H1 (cell line): ENCODE measurements around the gene VMP1. TPM values are rescaled to one million over a fixed set of nuclear protein-coding genes. Genes with fewer than 3 reads are reported as not detected.

Experiments
- CTCF ChIA-PET: fragments of 300-600 bp; sonication (Branson Sonifier 250); formaldehyde crosslinking; loops from one replicate; lab custom pipeline; 2021; ENCODE audit not compliant: partially characterized antibody; lab: Charles Lee
- POLR2A ChIA-PET: fragments of 300-600 bp; sonication (Branson Sonifier 250); formaldehyde crosslinking; loops from one replicate; lab custom pipeline; 2021; ENCODE audit warnings: inconsistent platforms; ENCODE audit not compliant: partially characterized antibody; lab: Charles Lee
- DNase-seq, 2 experiments: peaks; one replicate each; pipeline versions ENCODE4 v3.0.0 to v3.0.0-alpha.2; 2010 to 2022; ENCODE audit warnings: low spot score in 2 of 2, low read depth in 1 of 2, mixed read lengths in 1 of 2
- FAIRE-seq: peaks from 2 replicates; lab custom pipeline; 2011; peaks lifted over from hg19 to GRCh38; lab: Jason Lieb, UNC
- H2AFZ ChIP-seq: 2 replicates; pipeline ENCODE4 v1.8.1; 2012; ENCODE audit warnings: low read length, inconsistent platforms
- H2AK5ac ChIP-seq: 2 replicates; pipeline ENCODE4 v1.6.1; 2013; ENCODE audit warnings: low read depth, low read length
- H2BK120ac ChIP-seq: replicated peaks from 2 replicates; pipeline ENCODE3; 2013; ENCODE audit warnings: low read depth, low read length, inconsistent platforms
- H2BK12ac ChIP-seq: 2 replicates; pipeline ENCODE4 v1.6.1; 2013; ENCODE audit warnings: low read depth, low read length
- H2BK15ac ChIP-seq: 2 replicates; pipeline ENCODE4 v1.6.1; 2013; ENCODE audit warnings: low read length
- H2BK20ac ChIP-seq: 2 replicates; pipeline ENCODE4 v1.6.1; 2013; ENCODE audit warnings: low read length
- H2BK5ac ChIP-seq: 2 replicates; pipeline ENCODE4 v1.6.1; 2013; ENCODE audit warnings: low read depth, low read length
- H3K14ac ChIP-seq: 2 replicates; pipeline ENCODE4 v1.6.1; 2013; ENCODE audit warnings: inconsistent platforms; ENCODE audit not compliant: insufficient read length
- H3K18ac ChIP-seq: 2 replicates; pipeline ENCODE4 v1.6.1; 2013; ENCODE audit warnings: low read length; ENCODE audit errors: extremely low read depth
- H3K23ac ChIP-seq: 2 replicates; pipeline ENCODE4 v1.6.1; 2013; ENCODE audit warnings: inconsistent platforms; ENCODE audit not compliant: insufficient read length
- H3K23me2 ChIP-seq: 2 replicates; pipeline ENCODE4 v1.6.1; 2013; ENCODE audit warnings: low read depth, low read length
- H3K27ac ChIP-seq: 2 replicates; pipeline ENCODE4 v1.6.1; 2011; ENCODE audit warnings: low read depth, low read length, inconsistent platforms
- H3K27me3 ChIP-seq, 4 experiments: replicated peaks in 1 of 4; 1 replicate in 1 of 4; 2 replicates in 3 of 4; pipeline versions ENCODE4 v1.6.1 to v1.8.1; 2011 to 2013; ENCODE audit warnings: low read length in 3 of 4, mild to moderate bottlenecking in 3 of 4, inconsistent platforms in 2 of 4, mixed read lengths in 2 of 4, moderate library complexity in 1 of 4; ENCODE audit not compliant: control insufficient read depth in 3 of 4, insufficient read depth in 3 of 4; ENCODE audit errors: extremely low read depth in 1 of 4
- H3K36me3 ChIP-seq, 4 experiments: 2 replicates each; pipeline versions ENCODE4 v1.6.1 to v1.8.1; 2011 to 2013; ENCODE audit warnings: mild to moderate bottlenecking in 4 of 4, low read length in 3 of 4, moderate library complexity in 2 of 4, control low read depth in 1 of 4, inconsistent platforms in 1 of 4; ENCODE audit not compliant: insufficient read depth in 4 of 4, control insufficient read depth in 2 of 4
- H3K4ac ChIP-seq: replicated peaks from 2 replicates; pipeline ENCODE3; 2013; ENCODE audit warnings: low read length, low read depth, mixed read lengths, inconsistent platforms; ENCODE audit not compliant: insufficient read length
- H3K4me1 ChIP-seq, 4 experiments: replicated peaks in 1 of 4; 1 replicate in 1 of 4; 2 replicates in 3 of 4; pipeline versions ENCODE4 v1.6.1 to v1.8.1; 2011 to 2013; ENCODE audit warnings: low read length in 3 of 4, inconsistent platforms in 2 of 4, mixed read lengths in 1 of 4; ENCODE audit not compliant: insufficient read depth in 4 of 4, control insufficient read depth in 3 of 4
- H3K4me2 ChIP-seq, 2 experiments: 2 replicates each; pipeline versions ENCODE4 v1.6.1 to v1.8.1; 2011 to 2013; ENCODE audit warnings: low read depth in 2 of 2, low read length in 2 of 2, control low read depth in 1 of 2, inconsistent platforms in 1 of 2, mild to moderate bottlenecking in 1 of 2; ENCODE audit not compliant: insufficient read depth in 1 of 2
- H3K4me3 ChIP-seq, 4 experiments: fragments of 200-600, 300-600 bp in 1 of 4; sonication (generic), shearing (Covaris generic), sonication (Bioruptor Twin) in 1 of 4; 2 replicates each; pipeline versions ENCODE4 v1.5.1 to v1.8.1; 2011 to 2016; ENCODE audit warnings: low read length in 4 of 4, low read depth in 3 of 4, control low read depth in 2 of 4, inconsistent platforms in 2 of 4, mild to moderate bottlenecking in 2 of 4, mixed read lengths in 1 of 4, moderate library complexity in 1 of 4; ENCODE audit not compliant: insufficient read depth in 2 of 4; ENCODE audit errors: extremely low read depth in 1 of 4
- H3K56ac ChIP-seq: replicated peaks from 2 replicates; pipeline ENCODE3; 2013; ENCODE audit warnings: low read depth, mild to moderate bottlenecking, mixed read lengths, low read length, inconsistent platforms; ENCODE audit not compliant: insufficient read length
- H3K79me1 ChIP-seq: 2 replicates; pipeline ENCODE4 v1.6.1; 2013; ENCODE audit warnings: low read depth, low read length, control low read depth
- H3K79me2 ChIP-seq, 2 experiments: 2 replicates each; pipeline versions ENCODE4 v1.6.1 to v1.8.1; 2012 to 2013; ENCODE audit warnings: low read length in 2 of 2, mild to moderate bottlenecking in 2 of 2, inconsistent platforms in 1 of 2; ENCODE audit not compliant: insufficient read depth in 2 of 2, control insufficient read depth in 1 of 2
- H3K9ac ChIP-seq, 4 experiments: replicated peaks in 1 of 4; 1 replicate in 1 of 4; 2 replicates in 3 of 4; pipeline versions ENCODE4 v1.6.1 to v1.8.1; 2011 to 2013; ENCODE audit warnings: low read depth in 3 of 4, low read length in 3 of 4, control low read depth in 2 of 4, mild to moderate bottlenecking in 2 of 4, moderate library complexity in 2 of 4, inconsistent platforms in 1 of 4; ENCODE audit errors: extremely low read depth in 1 of 4
- H3K9me3 ChIP-seq, 2 experiments: 2 replicates each; pipeline versions ENCODE4 v1.6.1 to v1.8.1; 2012 to 2013; ENCODE audit warnings: mild to moderate bottlenecking in 2 of 2, moderate library complexity in 2 of 2, control low read depth in 1 of 2, inconsistent platforms in 1 of 2, low read depth in 1 of 2, low read length in 1 of 2, mixed read lengths in 1 of 2; ENCODE audit not compliant: insufficient read depth in 2 of 2
- H4K20me1 ChIP-seq, 2 experiments: replicated peaks in 1 of 2; 2 replicates each; pipeline versions ENCODE3 to v1.8.1; 2011 to 2013; ENCODE audit warnings: inconsistent platforms in 2 of 2, low read length in 2 of 2, mild to moderate bottlenecking in 1 of 2; ENCODE audit not compliant: insufficient read depth in 2 of 2, control insufficient read depth in 1 of 2
- H4K5ac ChIP-seq: 2 replicates; pipeline ENCODE4 v1.6.1; 2013; ENCODE audit warnings: low read length, low read depth, mixed read lengths, inconsistent platforms; ENCODE audit not compliant: insufficient read length
- H4K8ac ChIP-seq: 2 replicates; pipeline ENCODE4 v1.8.0; 2013; ENCODE audit warnings: mild to moderate bottlenecking, moderate library complexity, low read length, inconsistent platforms; ENCODE audit not compliant: insufficient read depth; ENCODE audit errors: extremely low read depth
- H4K91ac ChIP-seq: replicated peaks from 2 replicates; pipeline ENCODE3; 2013; ENCODE audit warnings: low read length, mixed read lengths, inconsistent platforms; ENCODE audit not compliant: insufficient read length
- CHD2 ChIP-seq: IDR thresholded peaks from 2 replicates; pipeline ENCODE4 v1.6.1; 2012; ENCODE audit warnings: low read length, improper control_type of control experiment
- EP300 ChIP-seq, 2 experiments: IDR thresholded peaks; 1 replicate in 1 of 2; 2 replicates in 1 of 2; pipeline ENCODE4 v1.6.1; 2011 to 2012; ENCODE audit warnings: low read depth in 2 of 2, low read length in 2 of 2, mild to moderate bottlenecking in 2 of 2, borderline replicate concordance in 1 of 2, inconsistent platforms in 1 of 2, moderate library complexity in 1 of 2
- HDAC2 ChIP-seq, 2 experiments: fragments of 300-600 bp in 1 of 2; sonication (generic) in 1 of 2; IDR thresholded peaks; 2 replicates each; pipeline ENCODE4 v1.6.1; 2011 to 2012; ENCODE audit warnings: low read depth in 2 of 2, low read length in 2 of 2, mild to moderate bottlenecking in 2 of 2, moderate library complexity in 2 of 2, borderline replicate concordance in 1 of 2, inconsistent platforms in 1 of 2
- KDM5A ChIP-seq: fragments of 200-600 bp; IDR thresholded peaks from 2 replicates; pipeline ENCODE4 v1.7.1; 2012; ENCODE audit warnings: mild to moderate bottlenecking, low read length, inconsistent platforms, mixed read lengths
- POLR2A ChIP-seq, 2 experiments: IDR thresholded peaks; 1 replicate in 1 of 2; 2 replicates in 1 of 2; pipeline ENCODE4 v1.6.1; 2011; ENCODE audit warnings: low read depth in 2 of 2, low read length in 2 of 2, mild to moderate bottlenecking in 2 of 2; ENCODE audit errors: control extremely low read depth in 1 of 2
- POLR2AphosphoS5 ChIP-seq: IDR thresholded peaks from 2 replicates; pipeline ENCODE4 v1.6.1; 2011; ENCODE audit warnings: low read depth, low read length
- SP4 ChIP-seq: IDR thresholded peaks from 2 replicates; pipeline ENCODE4 v1.6.1; 2012; ENCODE audit warnings: low read length, inconsistent platforms
- TEAD4 ChIP-seq: IDR thresholded peaks from 2 replicates; pipeline ENCODE4 v1.6.1; 2012; ENCODE audit warnings: low read depth, low read length, inconsistent platforms, mixed read lengths
- WGBS, 2 experiments: shearing (Covaris generic) in 1 of 2; methylation state at CpG; one replicate each; pipeline versions ENCODE4 v1.1.6 to v1.1.7; 2013 to 2015; ENCODE audit warnings: low lambda C conversion rate in 2 of 2, mixed read lengths in 2 of 2, inconsistent platforms in 1 of 2, low coverage in 1 of 2, missing lambda C conversion rate in 1 of 2; ENCODE audit not compliant: insufficient replicate concordance in 2 of 2, insufficient coverage in 1 of 2, insufficient read length in 1 of 2; ENCODE audit errors: extremely low coverage in 1 of 2, missing lambda C conversion rate in 1 of 2; 5-methylcytosine and 5-hydroxymethylcytosine counted together
- polyA plus RNA-seq, 7 experiments: library from polyadenylated mRNA; depleted of rRNA in 3 of 7; stranded (reverse) in 5 of 7; unstranded in 2 of 7; fragments of >200 nt in 5 of 7; fragments of 200-250 nt in 2 of 7; gene quantifications; 1 replicate in 5 of 7; 2 replicates in 1 of 7; 4 replicates in 1 of 7; pipeline versions ENCODE4 v1.2.1 to v1.2.3, GENCODE V29; 2011 to 2013; ENCODE audit warnings: missing spikeins in 2 of 7, mixed read lengths in 2 of 7
- total RNA-seq: library from RNA; stranded (reverse); fragmentation: NEBNext Ultra II Directional; extraction: Animal tissue kit (Norgen Biotek cat#: 25700); gene quantifications from 2 replicates; pipeline ENCODE4 v1.2.1, GENCODE V29; 2021

VMP1 gene
- total and polyA plus RNA-seq, 2 of the 8 experiments (the other 6 are each of a cell fraction or from before 2014, with no cell fraction given): 45.0 to 92.7 TPM

- DNase-seq: no peak
- POLR2A ChIA-PET: interaction anchor here (1.0 kb wide), 1 partner anchor 63 kb away, joined by 3 read pairs; no protein-coding TSS in a partner anchor
- no peak overlapping the region for H2BK15ac ChIP-seq
- H3K23ac ChIP-seq: no peak overlapping the region
- H3K4ac ChIP-seq: no peak overlapping the region
- no peak overlapping the region for H3K18ac ChIP-seq
- no peak overlapping the region for H3K14ac ChIP-seq
- H3K36me3 ChIP-seq: peaks cover 0 to 9% (median under 1%) of the 10 kb centered on the region in 4 experiments; a peak in 4 of 8 replicates
- H3K23me2 ChIP-seq: no peaks in the 10 kb centered on the region
- no peak overlapping the region for H2BK12ac ChIP-seq
- no peak overlapping the region for H2AK5ac ChIP-seq
- no peaks in the 10 kb centered on the region for H3K79me1 ChIP-seq
- no peak overlapping the region for H2AFZ ChIP-seq
- H2BK5ac ChIP-seq: no peak overlapping the region
- no peaks in the 10 kb centered on the region for H4K20me1 ChIP-seq
- H3K56ac ChIP-seq: no peak overlapping the region
- H3K9ac ChIP-seq: no peak overlapping the region
- H2BK120ac ChIP-seq: no peak overlapping the region
- 89% methylated on average over 3 of the region's 3 CpGs; no CpG with 5 or more reads in 1 of the 2 experiments for WGBS, 2 experiments
- H4K8ac ChIP-seq: no peak overlapping the region
- H4K5ac ChIP-seq: no peak overlapping the region
- no peak overlapping the region for H3K27ac ChIP-seq
- H2BK20ac ChIP-seq: no peak overlapping the region
- CTCF ChIA-PET: no interaction called here
- no peak overlapping the region for H3K4me3 ChIP-seq
- H3K4me2 ChIP-seq: no peak overlapping the region
- H3K9me3 ChIP-seq: no peaks in the 10 kb centered on the region
- H4K91ac ChIP-seq: no peak overlapping the region
- no peak for FAIRE-seq
- no peaks in the 10 kb centered on the region for H3K27me3 ChIP-seq
- no peaks in the 10 kb centered on the region for H3K4me1 ChIP-seq
- no peaks in the 10 kb centered on the region for H3K79me2 ChIP-seq
- TF ChIP-seq SP4 (no peak), POLR2AphosphoS5 (no peak), EP300 (IDR thresholded peaks at IDR 0.05; ENCODE audit: borderline replicate concordance in 1 of 2, low read depth in 2 of 2, low read length in 2 of 2) (no peak), CHD2 (no peak), KDM5A (no peak), TEAD4 (no peak), POLR2A (IDR thresholded peaks at IDR 0.05; ENCODE audit: control extremely low read depth in 1 of 2, low read depth in 2 of 2, low read length in 2 of 2) (no peak), HDAC2 (IDR thresholded peaks at IDR 0.05; ENCODE audit: borderline replicate concordance in 1 of 2, low read depth in 2 of 2, low read length in 2 of 2) (no peak)
Measured at GRCh38 chr17:59777033-59777432, 69.6 kb downstream of the VMP1 start.
